ENCODE results near the gene FEV. TPM values are rescaled to one million over a fixed set of nuclear protein-coding genes. Genes with fewer than 3 reads are reported as not detected.

Gene FEV
- total RNA-seq, 1 experiment from 2014 or later, result not detected

DNA sequence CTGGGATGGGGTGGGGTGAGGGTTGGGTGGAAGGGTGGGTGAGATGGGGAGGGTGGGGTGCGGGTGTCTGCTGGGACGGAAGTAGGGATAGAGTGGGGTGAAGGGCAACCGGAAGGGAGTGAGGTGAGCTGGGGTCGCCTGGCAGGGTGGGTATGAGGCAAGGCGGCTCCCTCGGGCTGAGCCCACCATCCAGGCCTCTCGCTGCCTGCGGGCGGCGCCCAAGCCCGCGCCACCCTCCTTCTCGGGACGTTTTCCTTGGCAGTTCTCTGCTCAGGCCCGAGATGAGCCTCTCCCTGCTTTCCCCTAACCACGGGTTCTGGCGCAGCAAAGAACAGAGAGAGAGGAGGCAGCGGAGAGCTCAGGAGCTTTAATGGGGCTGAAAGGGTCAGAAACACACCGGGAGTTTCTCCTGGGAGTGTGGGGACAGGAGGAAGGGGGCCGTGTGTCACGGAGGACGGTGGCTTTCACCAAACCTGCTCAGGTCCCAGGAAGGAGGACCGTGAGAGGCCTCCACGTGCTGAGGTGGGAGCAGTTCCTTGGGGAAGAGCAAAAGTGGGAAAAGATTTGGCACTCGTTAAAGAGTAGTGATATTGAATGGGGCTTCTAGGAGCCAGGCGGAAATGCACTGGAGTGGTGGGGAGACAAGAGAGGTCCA is 4.1 kb downstream of the FEV start:
- Histone ChIP-seq H3K27me3 (no peaks in the 10 kb centered on the region), H3K27ac (no peak overlapping the region), H3K36me3 (no peaks in the 10 kb centered on the region), H3K4me3 (no peak overlapping the region), H3K9me3 (replicated peaks) (no peaks in the 10 kb centered on the region), H3K4me1 (no peaks in the 10 kb centered on the region)
- no peak for DNase-seq

DNA sequence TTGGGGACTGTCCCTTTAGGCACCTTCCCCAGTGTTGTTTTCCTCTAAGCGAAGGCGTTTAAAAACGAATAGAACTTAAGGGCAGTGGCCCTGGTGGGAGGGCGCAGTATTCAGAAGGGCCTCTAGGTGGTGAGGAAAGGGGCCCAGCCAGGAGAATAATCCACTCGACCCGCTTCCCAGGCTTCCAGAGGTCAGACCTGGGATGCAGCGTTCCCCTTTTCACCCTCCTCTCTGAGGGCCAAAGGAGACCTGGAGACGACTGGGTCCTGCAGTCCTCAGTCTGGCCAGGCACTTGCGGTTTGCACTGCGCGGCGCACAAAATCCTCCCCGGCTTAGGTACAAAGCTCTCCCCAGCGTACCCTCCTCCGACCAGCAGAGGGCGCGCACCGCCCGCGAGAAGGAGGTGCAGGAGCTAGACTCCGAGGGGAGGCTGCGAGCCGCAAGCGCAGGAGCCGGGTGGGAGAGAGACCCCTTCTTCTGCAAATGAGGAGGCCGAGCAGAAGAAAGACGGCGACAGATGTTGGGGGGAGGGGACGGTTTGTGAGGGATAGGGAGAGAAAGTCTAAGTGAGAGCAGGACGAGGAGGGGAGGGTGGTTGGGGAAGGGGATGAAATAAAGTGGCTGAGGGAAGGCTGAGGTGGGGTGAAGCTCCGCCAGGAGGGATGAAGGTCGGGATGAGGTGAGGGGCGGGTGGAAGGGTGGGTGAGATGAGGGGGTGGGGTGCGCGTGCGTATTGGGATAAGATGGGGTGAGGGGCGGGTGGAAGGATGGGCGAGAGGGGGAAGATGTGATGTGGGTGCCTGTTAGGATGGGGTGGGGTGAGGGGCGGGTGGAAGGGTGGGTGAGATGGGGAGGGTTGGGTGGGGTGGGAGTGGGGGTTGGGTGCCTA is 4.9 kb downstream of the FEV start:
- Histone ChIP-seq H3K9me3 (replicated peaks) (no peaks in the 10 kb centered on the region), H3K27ac (no peak overlapping the region), H3K27me3 (no peaks in the 10 kb centered on the region), H3K36me3 (no peaks in the 10 kb centered on the region), H3K4me1 (no peaks in the 10 kb centered on the region), H3K4me3 (no peak overlapping the region)
- DNase-seq, result peak; percentile 85 to 88

DNA sequence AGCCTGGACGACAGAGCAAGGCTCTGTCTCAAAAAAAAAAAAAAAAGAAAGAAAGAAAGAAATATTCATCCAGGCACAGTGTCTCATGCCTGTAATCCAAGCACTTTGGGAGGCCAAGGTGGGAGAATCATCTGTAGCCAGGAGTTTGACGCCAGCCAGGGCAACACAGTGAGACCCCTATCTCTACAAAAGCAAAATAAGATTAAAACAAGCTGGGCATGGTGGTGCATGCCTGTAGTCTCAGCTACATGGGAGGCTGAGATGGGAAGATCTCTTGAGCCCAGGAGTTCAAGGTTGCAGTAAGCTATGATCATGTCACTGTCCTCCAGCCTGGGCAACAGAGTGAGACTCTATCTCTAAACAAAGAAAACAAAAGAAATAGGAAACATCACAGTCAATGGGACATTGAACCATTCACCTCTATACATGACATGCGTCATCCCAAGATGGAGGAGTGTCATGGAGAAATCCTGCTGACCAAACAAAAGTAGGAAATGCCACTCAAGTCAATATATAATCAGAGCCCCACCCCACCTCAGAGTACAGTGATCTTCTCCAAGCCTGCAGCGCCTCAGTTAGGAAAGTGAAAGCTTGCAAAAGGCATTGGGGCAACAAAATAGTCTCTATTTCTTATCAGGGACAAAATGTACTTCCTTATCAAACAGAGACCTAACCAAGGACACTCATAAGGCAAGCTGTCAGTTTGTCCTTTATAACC is 9.8 kb downstream of the FEV start:
- H3K27me3 ChIP-seq, result no peaks in the 10 kb centered on the region
- no peak overlapping the region for H3K4me3 ChIP-seq
- DNase-seq, result no peak

DNA sequence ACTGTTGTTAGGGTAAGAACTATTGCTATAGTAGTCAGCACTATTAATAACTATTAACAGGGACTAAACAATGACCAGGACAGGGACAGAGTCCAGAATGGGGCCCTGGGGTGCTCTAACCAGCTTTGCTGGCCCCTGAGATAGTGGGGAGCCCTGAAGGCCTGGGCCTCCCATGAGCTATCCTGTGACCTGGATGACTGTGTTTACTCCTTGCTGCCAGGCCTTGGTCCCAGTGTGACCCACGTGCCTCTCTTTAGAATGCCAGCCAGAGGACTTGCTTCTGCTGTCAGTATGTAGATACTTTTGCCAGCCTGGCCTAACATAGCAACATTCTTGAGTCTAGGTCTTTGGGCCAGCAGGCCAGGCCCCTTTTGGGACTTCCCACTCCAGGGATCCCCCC is 14.1 kb downstream of the FEV start:
- no peaks in the 10 kb centered on the region for H3K9me3 ChIP-seq (replicated peaks)
- DNase-seq, result no peak
- H3K36me3 ChIP-seq, result no peaks in the 10 kb centered on the region
- H3K27me3 ChIP-seq, result no peaks in the 10 kb centered on the region
- no peaks in the 10 kb centered on the region for H3K4me1 ChIP-seq
- H3K4me3 ChIP-seq, result no peak overlapping the region
- H3K27ac ChIP-seq, result no peak overlapping the region

More for the DNA sequence above, 9.8 kb downstream of the FEV start:
- no peaks in the 10 kb centered on the region for H3K4me1 ChIP-seq
- no peaks in the 10 kb centered on the region for H3K36me3 ChIP-seq
- H3K9me3 ChIP-seq (replicated peaks), result no peaks in the 10 kb centered on the region
- no peak overlapping the region for H3K27ac ChIP-seq

DNA sequence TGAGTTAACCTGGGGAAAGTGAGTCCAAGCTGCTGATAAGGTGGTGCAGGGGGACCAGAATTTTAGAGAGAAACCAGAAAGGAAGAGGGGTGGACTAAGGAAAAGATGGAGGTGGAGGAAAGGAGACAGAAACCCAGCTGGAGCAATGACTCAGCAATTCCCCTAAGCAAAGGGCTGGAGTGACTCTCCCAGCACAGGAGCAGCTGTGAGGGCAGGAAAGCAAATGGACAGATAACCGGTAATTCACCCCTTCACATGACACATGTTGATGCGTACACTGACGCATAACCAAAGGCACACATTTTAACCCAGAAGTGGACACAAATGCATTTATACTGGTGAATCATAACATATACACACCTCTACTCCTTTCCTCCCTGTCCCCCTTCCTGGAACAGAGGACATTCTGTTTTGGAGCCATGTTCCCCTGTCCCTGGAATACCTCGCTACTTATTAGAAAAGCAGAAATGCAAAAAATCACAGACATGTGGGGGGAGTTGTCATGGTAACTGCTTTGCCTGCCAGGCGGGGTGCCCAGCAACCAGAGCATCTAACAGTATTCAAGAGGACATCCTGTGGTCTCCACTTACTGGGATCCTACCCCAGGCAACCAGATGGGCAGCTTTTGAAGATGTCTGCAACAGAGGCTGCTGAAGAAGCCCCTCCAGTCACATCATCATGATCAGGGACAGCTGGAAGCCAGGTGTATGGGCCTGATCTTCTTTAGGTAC is 20.8 kb downstream of the FEV start:
- Histone ChIP-seq H3K27ac (peak overlapping the region; percentile 66), H3K36me3 (no peaks in the 10 kb centered on the region), H3K4me3 (peak overlapping the region; percentile 54), H3K27me3 (no peaks in the 10 kb centered on the region), H3K9me3 (replicated peaks) (no peaks in the 10 kb centered on the region), H3K4me1 (peaks cover 14% of the 10 kb centered on the region)
- DNase-seq, result peak; percentile 60 to 70

DNA sequence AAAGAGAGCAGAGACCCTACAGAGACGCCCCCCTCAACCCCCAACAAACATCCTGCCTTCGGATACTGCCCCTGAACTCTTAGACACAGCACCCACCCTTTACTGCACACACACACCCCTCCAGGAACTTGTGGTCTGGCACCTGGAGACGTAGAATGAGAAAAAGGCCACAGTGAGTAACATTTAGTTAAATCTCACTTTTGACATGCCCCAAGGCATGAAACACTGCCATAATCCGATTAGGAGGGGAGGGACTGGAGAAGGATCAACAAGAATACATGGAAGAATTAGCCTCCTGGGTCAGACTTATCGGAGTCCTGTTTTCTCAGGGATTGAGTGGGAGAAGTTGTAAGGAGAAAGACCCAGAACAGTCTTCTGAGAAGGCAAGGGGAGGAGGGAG is 21.4 kb downstream of the FEV start:
- no peak for DNase-seq
- Histone ChIP-seq H3K27ac (peak overlapping the region; percentile 66), H3K4me1 (peaks cover 14% of the 10 kb centered on the region), H3K4me3 (peak overlapping the region; percentile 54), H3K36me3 (no peaks in the 10 kb centered on the region), H3K9me3 (replicated peaks) (no peaks in the 10 kb centered on the region), H3K27me3 (no peaks in the 10 kb centered on the region)

DNA sequence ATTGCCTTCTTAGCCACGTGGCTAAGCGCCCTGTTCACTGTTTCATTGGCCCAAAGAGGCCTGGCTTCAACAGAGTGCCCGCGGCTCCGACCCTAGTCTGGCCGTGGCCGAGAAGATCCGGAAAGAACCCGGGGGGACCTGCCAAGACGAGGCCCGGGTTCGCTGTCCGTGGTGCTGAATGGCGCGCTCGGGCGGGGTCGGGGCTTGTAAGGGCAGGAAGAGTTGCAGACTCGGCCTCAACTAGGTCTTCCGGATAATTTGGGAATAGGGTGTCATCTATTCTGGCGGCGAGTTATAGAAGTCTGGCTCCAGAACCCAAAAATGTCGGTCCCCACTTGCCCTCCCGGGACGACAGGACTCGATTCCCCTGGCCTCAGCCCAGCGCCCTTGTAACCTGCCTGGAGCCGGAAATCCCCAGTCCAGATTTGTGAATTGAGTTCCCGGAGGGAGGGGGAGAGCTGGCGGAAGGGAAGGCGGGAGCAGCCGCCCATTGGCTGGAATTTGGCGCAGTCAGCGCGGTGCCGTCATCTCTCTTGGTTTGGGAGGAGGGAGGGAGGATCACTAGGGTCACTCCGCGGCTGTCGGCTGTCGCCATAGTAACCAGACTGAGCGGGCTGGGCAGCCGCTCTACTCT is 22.0 kb downstream of the FEV start:
- no peaks in the 10 kb centered on the region for H3K9me3 ChIP-seq (replicated peaks)
- no peaks in the 10 kb centered on the region for H3K36me3 ChIP-seq
- peaks cover 14% of the 10 kb centered on the region for H3K4me1 ChIP-seq
- peak; percentile 95 to 96 for DNase-seq
- H3K27ac ChIP-seq, result peak overlapping the region; percentile 66
- no peaks in the 10 kb centered on the region for H3K27me3 ChIP-seq
- H3K4me3 ChIP-seq, result peak overlapping the region; percentile 54

DNA sequence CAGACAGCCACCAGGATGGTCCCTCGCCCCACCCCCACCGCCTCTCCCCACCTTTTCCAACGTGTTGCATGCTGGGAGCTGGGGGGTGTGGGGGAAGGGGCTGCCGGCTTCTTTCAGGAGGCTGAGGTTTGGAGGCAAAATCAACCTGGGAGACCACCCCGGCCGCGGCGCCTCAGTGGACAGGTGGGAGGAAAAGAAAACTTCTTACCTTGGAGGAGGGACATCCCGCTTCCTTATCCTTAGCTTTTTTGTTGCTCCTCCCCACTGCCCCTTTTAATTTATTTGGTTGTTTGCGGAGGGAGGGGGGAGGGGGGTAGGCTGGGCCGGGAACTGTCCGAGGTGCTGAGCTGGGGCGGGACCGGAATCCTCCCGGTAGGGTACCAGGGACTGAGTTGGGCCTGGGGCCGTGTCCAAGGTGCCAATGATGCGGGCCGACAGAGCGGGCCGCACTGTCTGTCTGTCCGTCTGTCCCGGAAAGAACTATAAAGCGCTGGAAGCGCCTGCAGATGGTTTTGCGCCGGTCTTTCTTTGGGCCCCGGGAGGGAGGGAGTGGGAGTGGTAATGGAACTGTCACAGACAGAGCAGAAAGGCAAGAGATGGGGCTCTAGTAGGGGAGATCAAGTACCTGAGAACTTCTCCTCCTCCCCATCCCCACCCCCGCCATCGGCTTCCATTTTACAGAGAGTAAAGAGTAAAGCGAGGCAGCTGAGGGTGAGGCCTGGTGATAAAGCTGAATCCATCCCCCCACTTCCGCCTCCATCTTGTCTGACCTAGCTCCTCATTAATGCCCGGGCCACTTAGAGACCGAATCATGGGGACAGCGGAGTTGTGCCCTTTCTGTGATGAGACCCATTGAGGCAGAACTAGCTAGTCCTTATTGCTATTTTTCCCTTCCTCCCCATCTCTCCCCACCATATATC is 23.1 kb downstream of the FEV start:
- Histone ChIP-seq H3K27ac (no peak overlapping the region), H3K27me3 (no peaks in the 10 kb centered on the region)

DNA sequence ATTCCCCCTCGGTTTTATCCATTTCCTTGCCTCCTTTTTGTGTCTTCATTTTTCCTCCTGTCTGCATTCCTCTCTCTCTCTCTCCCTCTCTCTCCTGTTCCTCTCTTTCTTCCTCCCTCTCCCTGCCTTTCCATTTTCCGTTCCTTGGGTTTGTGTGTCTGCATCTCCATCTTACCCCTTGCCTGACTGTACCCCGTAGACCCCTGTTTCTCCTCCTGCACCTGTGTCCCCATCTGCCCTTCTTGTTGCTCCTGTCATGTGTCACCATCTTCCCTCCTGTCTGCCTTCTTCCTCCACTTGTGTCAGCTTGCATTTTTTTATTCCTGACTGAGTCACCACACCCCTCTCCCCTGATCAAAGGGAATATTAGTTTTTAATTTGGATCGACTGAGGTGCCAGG is 23.8 kb downstream of the FEV start:
- Histone ChIP-seq H3K27me3 (no peaks in the 10 kb centered on the region), H3K9me3 (replicated peaks) (no peaks in the 10 kb centered on the region), H3K4me1 (peaks cover 14% of the 10 kb centered on the region), H3K4me3 (no peak overlapping the region), H3K36me3 (no peaks in the 10 kb centered on the region), H3K27ac (no peak overlapping the region)
- no peak for DNase-seq

More for the DNA sequence above, 23.1 kb downstream of the FEV start:
- Histone ChIP-seq H3K9me3 (replicated peaks) (no peaks in the 10 kb centered on the region), H3K4me3 (no peak overlapping the region), H3K36me3 (no peaks in the 10 kb centered on the region), H3K4me1 (peaks cover 14% of the 10 kb centered on the region)
- DNase-seq, result peak in 1 of 2 experiments; percentile 32

DNA sequence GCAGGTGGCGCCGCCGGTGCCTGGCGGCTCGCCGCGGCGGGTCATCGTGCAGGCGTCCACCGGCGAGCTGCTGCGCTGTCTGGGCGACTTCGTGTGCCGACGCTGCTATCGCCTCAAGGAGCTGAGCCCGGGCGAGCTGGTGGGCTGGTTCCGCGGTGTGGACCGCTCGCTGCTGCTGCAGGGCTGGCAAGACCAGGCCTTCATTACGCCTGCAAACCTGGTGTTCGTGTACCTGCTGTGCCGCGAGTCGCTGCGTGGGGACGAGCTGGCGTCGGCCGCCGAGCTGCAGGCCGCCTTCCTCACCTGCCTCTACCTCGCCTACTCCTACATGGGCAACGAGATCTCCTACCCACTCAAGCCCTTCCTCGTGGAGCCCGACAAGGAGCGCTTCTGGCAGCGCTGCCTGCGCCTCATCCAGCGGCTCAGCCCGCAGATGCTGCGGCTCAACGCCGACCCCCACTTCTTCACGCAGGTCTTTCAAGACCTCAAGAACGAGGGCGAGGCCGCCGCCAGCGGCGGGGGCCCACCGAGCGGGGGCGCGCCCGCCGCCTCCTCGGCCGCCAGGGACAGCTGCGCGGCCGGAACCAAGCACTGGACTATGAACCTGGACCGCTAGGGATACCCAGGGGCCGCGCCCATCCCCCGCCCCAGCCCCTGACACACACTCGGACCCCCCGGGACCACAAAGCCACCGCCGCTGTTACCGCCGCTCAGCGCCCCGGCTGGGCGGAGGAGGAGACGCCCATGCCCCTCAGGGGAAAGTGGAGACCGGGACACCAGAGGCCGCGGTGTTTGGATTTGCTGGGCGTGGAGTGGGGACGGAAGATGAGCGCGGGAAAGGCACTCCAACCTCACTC is 24.4 kb downstream of the FEV start:
- H3K4me1 ChIP-seq, result peaks cover 14% of the 10 kb centered on the region
- no peaks in the 10 kb centered on the region for H3K36me3 ChIP-seq
- no peak overlapping the region for H3K4me3 ChIP-seq
- no peak for DNase-seq
- H3K27ac ChIP-seq, result no peak overlapping the region
- H3K9me3 ChIP-seq (replicated peaks), result no peaks in the 10 kb centered on the region
- H3K27me3 ChIP-seq, result no peaks in the 10 kb centered on the region

DNA sequence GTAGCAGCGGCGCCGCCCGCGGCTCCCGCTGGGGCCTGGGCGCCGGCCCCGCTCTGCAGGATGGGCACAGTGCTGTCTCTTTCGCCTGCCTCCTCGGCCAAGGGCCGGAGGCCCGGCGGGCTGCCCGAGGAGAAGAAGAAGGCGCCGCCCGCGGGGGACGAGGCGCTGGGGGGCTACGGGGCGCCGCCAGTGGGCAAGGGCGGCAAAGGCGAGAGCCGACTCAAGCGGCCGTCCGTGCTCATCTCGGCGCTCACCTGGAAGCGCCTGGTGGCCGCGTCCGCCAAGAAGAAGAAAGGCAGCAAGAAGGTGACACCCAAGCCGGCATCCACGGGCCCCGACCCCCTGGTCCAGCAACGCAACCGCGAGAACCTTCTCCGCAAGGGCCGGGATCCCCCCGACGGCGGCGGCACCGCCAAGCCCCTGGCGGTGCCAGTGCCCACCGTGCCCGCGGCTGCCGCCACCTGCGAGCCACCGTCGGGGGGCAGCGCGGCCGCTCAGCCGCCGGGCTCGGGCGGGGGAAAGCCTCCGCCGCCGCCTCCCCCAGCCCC is 25.1 kb downstream of the FEV start:
- Histone ChIP-seq H3K4me3 (peak overlapping the region; percentile 58), H3K4me1 (peaks cover 14% of the 10 kb centered on the region), H3K9me3 (replicated peaks) (no peaks in the 10 kb centered on the region), H3K36me3 (no peaks in the 10 kb centered on the region), H3K27me3 (no peaks in the 10 kb centered on the region), H3K27ac (no peak overlapping the region)
- no peak for DNase-seq

DNA sequence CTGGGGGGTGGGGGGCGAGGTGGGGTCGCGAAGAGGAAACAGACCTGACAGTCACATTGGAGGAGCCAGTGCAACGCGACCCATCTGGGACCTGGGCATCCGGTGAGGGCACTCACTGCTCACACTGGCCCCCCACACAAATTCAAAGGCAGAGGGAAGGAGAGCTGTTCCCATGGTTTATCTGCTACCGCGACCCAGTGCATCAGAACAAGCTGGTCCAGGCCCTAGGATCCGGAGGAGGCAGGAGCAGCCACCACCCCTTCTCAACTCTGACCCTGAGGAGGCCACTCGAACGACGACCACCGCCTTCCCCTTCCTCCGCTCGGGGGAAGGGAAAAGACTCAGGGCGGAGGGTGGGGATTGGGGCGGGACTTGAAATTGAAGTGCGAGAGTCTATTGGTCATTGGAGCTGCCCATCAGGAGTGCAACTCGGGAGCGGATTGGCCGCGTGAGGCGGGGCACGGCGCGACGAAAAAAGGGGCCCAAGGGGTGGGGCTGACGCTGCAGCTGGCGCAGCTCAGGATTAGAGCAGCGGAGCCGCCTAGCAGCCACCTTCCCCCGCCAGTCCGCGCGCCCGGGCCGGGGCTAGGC is 25.7 kb downstream of the FEV start, which contains the start of gene CDK5R2:
CDK5R2 (plus strand) TSS at position 526 of the 591 bp plus-strand sequence. CDS start 155 bp downstream, outside the sequence.
- H3K4me3 ChIP-seq, result peak within 1 kb of the TSS; percentile 58
- H3K27ac ChIP-seq, result no peak within 1 kb of the TSS
- peak; percentile 94 to 95 for DNase-seq
- H3K9me3 ChIP-seq (replicated peaks), result no peaks in the 10 kb centered on the region
- H3K4me1 ChIP-seq, result peaks cover 8% of the 10 kb centered on the region
- no peaks in the 10 kb centered on the region for H3K27me3 ChIP-seq
- no peaks in the 10 kb centered on the region for H3K36me3 ChIP-seq
